ENCODE measurements around the gene CAP2. TPM values are rescaled to one million over a fixed set of nuclear protein-coding genes. Genes with fewer than 3 reads are reported as not detected.

CAP2 gene
- total RNA-seq, 4 donors from 2014 or later, result 1.5 to 11.5 (median 4.6) TPM

- no peak for TF ChIP-seq CTCF (IDR thresholded peaks at IDR 0.05; ENCODE audit: low read depth)
These were observed 125.7 kb downstream of the CAP2 start for GRCh38 chr6:17519120-17519519.

- no peak for TF ChIP-seq CTCF (IDR thresholded peaks at IDR 0.05; ENCODE audit: low read depth)
These were observed 132.2 kb downstream of the CAP2 start for GRCh38 chr6:17525637-17526036.

- no peak for TF ChIP-seq CTCF (IDR thresholded peaks at IDR 0.05; ENCODE audit: low read depth)
These were observed 133.7 kb downstream of the CAP2 start for GRCh38 chr6:17527076-17527475.

GRCh38 chr6:17530321-17530835, 137.0 kb downstream of the CAP2 start:
- no peak for TF ChIP-seq CTCF (IDR thresholded peaks at IDR 0.05; ENCODE audit: low read depth)

- TF ChIP-seq CTCF (IDR thresholded peaks at IDR 0.05; ENCODE audit: low read depth), result no peak
These were observed 143.2 kb downstream of the CAP2 start for GRCh38 chr6:17536586-17536985.

- no peak for TF ChIP-seq CTCF (IDR thresholded peaks at IDR 0.05; ENCODE audit: low read depth)
These were observed 148.8 kb downstream of the CAP2 start for GRCh38 chr6:17542243-17542642.

GRCh38 chr6:17551383-17551958, 158.1 kb downstream of the CAP2 start:
- TF ChIP-seq CTCF (IDR thresholded peaks at IDR 0.05; ENCODE audit: low read depth), result no peak

Measured in subcutaneous adipose tissue (tissue), 4 donors.